Measurements from ENCODE around the gene HIF3A.

HIF3A gene

DNA sequence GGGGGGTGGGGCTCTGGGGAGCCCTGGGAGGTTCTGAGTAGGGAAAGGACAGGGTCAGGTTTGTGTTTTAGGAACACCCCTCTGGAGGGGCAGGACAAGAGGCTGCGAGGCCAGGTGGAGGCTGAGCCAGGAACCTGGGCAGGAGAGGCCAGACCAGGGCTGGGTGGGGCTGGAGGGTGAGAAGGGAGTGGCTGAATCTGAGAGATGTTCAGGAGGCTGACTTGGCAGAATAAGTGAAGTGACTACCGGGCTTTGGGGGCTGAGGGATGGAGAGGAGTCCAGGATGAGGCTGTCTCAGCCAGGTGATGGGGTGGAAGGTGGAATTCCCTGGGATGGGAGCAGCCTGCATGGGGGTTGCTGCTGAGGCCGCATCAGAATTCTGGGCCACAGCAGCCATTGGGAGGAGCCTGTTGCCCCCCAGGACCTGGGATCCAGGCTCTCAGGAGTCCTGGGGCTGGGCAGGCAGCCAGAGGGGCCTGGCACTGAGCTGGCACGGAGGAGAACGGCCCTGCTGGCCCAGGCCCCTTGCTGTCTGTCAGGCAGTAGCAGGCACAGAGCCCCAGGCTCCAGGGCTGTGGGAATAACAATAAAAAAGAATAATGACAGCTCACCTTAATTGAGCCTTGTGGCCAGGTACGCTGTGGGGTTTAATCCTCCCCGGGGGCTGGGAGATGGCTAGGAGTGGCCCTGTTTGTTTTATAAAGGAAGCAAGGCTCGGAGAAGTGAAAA is 53.4 kb downstream of the HIF3A start:
- peaks cover 45% of the 10 kb centered on the region for H3K36me3 Mint-ChIP-seq (ENCODE audit: low read depth)
- DNase-seq (ENCODE audit: low spot score), result no peak
- H3K27me3 Mint-ChIP-seq (ENCODE audit: low read depth), result no peaks in the 10 kb centered on the region
- H3K4me1 Mint-ChIP-seq (ENCODE audit: low read depth), result peaks cover 50% of the 10 kb centered on the region
- H3K27ac Mint-ChIP-seq, result peak overlapping the region; percentile 90
- H3K9me3 Mint-ChIP-seq, result no peaks in the 10 kb centered on the region
- peak overlapping the region; percentile 83 for H3K4me3 Mint-ChIP-seq

DNA sequence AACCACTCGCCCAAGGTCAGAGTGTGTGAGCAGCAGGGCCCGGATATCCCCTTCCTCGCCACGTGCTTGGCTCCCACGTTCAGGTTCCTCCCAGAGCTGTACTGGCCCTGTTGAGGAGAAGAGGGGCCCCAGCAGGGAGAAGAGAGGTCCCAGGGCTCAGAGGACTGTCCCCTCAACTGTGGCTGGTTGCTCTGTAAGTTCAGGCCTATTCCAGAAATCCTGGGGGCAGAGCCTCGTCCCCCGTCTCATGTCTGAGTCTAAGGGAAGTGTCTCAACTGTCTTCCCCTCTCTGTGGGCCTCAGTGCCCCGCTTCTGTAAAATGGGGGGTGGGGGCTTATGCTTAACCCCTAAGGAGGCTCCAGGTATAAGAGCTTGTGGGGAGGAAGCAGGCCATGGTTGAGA is 53.9 kb downstream of the HIF3A start:
- Mint-ChIP-seq H3K36me3 (ENCODE audit: low read depth) (peaks cover 50% of the 10 kb centered on the region), H3K27me3 (ENCODE audit: low read depth) (no peaks in the 10 kb centered on the region), H3K4me1 (ENCODE audit: low read depth) (peaks cover 52% of the 10 kb centered on the region), H3K9me3 (no peaks in the 10 kb centered on the region), H3K4me3 (peak overlapping the region; percentile 83), H3K27ac (peak overlapping the region; percentile 90)
- DNase-seq (ENCODE audit: low spot score), result no peak

DNA sequence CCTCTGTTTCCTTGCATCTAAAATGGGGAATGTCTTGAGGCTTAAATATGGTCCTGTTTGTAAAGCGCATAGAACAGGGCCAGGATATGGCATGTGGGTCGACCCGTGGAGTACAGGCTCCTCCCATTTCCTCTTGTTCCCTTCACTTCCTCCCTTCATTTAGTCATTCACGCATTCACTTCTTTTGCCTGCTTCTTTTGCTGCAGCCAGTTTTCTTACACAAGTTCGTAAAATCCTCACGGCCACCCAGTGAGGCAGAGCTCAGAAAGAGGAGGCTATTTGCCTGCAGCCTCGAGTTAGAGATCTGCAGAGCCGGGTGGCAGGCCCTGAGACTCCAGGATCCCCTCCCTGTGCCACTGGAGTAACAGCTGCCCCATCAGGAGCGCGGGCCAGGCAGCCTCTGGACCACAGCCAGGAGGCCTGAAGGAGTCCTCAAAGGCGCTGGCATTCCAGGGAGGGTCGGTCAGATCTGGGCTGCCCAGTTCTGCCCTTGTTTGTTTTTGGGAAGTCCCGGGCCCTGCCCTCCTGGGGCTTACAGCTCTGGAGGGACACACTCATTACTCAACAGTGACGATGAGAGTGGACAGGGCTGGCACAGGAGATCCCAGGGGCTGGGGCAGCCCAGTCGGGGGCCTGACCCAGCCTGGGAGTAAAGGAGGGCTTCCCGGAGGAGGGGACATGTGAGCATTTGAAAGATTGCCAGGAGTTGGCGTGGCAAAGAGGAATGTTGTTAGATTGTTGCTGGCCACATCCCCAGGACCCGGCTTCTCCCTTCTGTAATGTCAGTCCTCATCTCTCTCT is 54.6 kb downstream of the HIF3A start:
- peak; percentile 36 for DNase-seq (ENCODE audit: low spot score)
- Mint-ChIP-seq H3K27ac (peak overlapping the region; percentile 90), H3K9me3 (no peaks in the 10 kb centered on the region), H3K27me3 (ENCODE audit: low read depth) (no peaks in the 10 kb centered on the region), H3K36me3 (ENCODE audit: low read depth) (peaks cover 54% of the 10 kb centered on the region), H3K4me1 (ENCODE audit: low read depth) (peaks cover 49% of the 10 kb centered on the region), H3K4me3 (peak overlapping the region; percentile 83)

DNA sequence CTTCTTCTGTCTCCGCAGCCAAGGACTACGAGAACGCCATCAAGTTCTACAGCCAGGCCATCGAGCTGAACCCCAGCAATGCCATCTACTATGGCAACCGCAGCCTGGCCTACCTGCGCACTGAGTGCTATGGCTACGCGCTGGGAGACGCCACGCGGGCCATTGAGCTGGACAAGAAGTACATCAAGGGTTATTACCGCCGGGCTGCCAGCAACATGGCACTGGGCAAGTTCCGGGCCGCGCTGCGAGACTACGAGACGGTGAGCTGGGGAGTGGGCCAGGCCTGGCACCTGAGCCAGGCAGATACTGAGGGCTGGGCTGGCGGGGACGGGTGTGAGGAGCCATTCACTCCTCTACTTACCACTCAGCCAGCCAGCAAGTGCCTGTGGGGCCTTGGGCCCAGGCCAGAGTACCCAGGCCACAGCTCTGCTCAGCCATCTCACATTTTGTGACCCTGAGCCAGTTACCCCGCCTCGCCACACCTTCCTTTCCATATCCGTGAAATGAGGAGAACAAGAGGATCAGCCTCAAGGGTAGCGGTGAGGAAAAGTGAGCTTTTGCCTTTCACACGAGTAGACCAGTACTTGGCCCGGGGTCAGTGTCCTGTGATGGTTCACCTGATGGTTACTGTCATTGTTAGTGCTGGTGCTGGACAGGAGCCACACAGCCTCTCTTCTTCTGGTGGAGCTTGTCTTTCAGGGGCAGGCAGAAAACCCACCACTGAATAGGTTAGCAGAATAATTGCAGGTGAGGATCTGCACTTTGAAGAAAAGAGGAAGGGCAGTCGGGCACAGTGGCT is 57.1 kb downstream of the HIF3A start:
- peaks cover 61% of the 10 kb centered on the region for H3K36me3 Mint-ChIP-seq (ENCODE audit: low read depth)
- no peak overlapping the region for H3K4me3 Mint-ChIP-seq
- no peak for DNase-seq (ENCODE audit: low spot score)
- no peaks in the 10 kb centered on the region for H3K27me3 Mint-ChIP-seq (ENCODE audit: low read depth)
- peaks cover 41% of the 10 kb centered on the region for H3K4me1 Mint-ChIP-seq (ENCODE audit: low read depth)
- H3K27ac Mint-ChIP-seq, result no peak overlapping the region
- no peaks in the 10 kb centered on the region for H3K9me3 Mint-ChIP-seq

DNA sequence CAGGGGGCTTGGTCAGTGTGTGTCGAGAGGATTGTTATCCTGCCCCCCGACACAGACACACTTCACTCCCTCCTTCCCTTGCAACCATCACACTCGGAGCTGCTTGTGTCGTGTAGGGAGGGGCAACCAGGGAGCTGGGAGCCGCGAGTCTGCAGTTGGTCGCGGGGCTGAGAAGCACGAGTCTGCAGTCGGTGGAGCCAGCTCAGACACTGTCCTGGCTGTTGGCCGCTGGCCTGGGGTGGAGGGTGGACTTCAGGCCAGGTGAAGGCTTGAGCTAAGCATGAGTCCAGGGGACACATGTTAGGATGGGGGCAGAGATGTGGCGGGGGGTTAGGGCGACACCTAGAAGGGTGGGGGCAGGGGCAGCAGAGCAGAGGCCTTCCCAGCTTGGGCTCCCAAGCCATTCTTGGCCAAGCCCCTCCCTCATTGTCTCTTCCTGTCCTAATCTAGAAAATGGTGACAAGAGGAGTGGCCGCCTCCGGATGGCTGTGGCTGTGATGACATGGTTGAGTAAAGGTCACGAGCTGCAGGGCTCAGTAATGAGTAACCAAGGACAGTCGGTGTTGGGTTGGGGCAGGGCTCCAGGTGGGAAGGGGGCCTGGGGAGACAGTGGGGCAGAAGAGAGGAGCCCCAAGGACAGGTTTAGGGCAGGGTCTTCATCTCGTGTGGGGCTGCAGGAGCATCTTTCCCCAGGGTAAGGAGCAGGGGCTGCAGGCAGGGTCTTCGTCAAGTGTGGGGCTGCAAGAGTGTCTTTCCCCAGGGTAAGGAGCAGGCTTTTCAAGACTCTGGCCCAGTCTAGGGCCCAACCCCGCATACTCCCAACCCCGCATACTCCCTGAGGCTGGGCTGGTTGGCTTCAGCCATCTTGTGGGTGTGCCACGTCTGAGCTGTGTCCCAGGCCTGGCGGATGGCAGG is 58.6 kb downstream of the HIF3A start:
- Mint-ChIP-seq H3K4me1 (ENCODE audit: low read depth) (peaks cover 31% of the 10 kb centered on the region), H3K9me3 (no peaks in the 10 kb centered on the region), H3K36me3 (ENCODE audit: low read depth) (peaks cover 56% of the 10 kb centered on the region)

DNA sequence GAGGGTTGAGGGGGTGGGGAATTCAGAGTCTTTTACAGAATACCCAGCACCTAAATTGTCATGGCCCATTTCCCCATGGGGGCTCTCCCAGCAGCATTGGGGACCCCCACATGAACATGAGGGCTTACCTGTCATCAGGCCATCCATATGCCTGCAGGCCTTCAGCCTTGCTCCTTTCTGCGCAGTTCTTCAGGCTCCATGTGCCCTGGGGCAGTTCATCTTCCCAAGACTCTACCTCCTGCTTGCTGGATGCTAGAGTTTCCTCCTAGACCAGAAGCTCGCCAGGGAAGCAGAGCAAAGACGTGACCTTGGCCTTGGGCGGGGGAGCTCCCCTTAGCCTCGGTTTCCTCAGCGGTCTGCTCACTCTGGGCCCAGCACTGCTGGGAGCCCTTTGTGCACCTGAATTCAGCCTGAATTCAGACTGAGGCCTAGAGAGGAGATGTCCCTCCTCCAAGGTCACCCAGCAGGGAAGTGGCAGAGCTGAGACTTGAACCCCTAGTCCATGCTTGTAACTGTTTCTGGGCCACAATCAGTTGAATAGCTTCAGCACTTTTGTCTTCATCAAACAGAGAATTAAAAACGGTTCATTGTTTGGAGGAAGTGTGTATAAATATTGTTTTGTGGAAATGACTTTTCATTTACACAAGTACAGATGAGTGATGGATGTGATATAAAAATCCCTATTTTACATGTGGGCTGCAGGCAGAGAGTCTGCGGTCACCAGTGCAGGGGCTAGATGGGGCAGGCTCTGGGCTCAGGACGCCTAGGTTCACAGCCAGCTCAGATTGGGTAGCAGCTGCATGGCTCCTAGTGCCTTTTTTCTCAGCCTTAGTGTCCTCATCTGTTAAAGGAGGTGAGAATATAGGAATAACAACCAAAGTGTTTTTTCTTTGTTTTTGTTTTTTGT is 59.6 kb downstream of the HIF3A start:
- Mint-ChIP-seq H3K36me3 (ENCODE audit: low read depth) (peaks cover 56% of the 10 kb centered on the region), H3K4me1 (ENCODE audit: low read depth) (peaks cover 28% of the 10 kb centered on the region), H3K9me3 (no peaks in the 10 kb centered on the region), H3K27ac (no peak overlapping the region), H3K27me3 (ENCODE audit: low read depth) (no peaks in the 10 kb centered on the region), H3K4me3 (no peak overlapping the region)
- DNase-seq (ENCODE audit: low spot score), result no peak

More for the DNA sequence above, 58.6 kb downstream of the HIF3A start:
- no peak overlapping the region for H3K27ac Mint-ChIP-seq
- peak; percentile 69 for DNase-seq (ENCODE audit: low spot score)
- H3K27me3 Mint-ChIP-seq (ENCODE audit: low read depth), result no peaks in the 10 kb centered on the region
- peak overlapping the region; percentile 34 for H3K4me3 Mint-ChIP-seq

DNA sequence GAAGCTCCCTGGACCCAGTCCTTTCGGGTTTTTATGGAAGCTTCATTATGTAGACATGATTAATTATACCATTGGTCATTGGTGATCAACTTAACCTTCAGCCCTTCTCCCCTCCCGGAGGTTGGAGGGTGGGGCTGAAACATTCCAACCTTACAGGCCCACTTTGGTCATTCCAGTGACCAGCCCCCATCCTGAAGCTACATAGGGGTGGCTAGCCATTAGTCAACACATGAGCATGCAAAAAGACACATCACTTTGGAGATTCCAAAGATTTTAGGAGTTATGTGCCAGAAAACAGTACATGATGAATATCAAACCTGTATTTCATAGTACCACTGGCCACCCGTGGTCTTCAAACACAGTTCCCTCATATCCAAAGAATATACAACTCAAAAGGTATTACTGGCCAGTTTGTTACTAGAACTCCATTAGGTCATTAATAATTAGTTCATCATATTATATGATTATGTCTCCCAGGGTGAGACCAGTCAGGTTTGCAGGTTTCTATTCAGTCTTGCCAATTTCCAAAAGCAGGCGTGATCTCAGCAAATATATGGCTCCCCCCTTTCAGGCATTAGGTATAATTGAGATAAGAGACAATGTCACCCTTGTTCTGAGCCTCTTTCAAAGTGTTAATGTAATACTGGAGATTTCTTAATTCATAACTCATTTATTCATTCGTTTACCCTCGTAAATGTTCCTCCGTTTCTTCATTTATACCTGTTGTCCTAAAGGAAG is 61.2 kb downstream of the HIF3A start:
- Mint-ChIP-seq H3K4me3 (no peak overlapping the region), H3K4me1 (ENCODE audit: low read depth) (peaks cover 26% of the 10 kb centered on the region), H3K9me3 (no peaks in the 10 kb centered on the region), H3K36me3 (ENCODE audit: low read depth) (peaks cover 55% of the 10 kb centered on the region), H3K27ac (no peak overlapping the region), H3K27me3 (ENCODE audit: low read depth) (no peaks in the 10 kb centered on the region)
- DNase-seq (ENCODE audit: low spot score), result no peak

DNA sequence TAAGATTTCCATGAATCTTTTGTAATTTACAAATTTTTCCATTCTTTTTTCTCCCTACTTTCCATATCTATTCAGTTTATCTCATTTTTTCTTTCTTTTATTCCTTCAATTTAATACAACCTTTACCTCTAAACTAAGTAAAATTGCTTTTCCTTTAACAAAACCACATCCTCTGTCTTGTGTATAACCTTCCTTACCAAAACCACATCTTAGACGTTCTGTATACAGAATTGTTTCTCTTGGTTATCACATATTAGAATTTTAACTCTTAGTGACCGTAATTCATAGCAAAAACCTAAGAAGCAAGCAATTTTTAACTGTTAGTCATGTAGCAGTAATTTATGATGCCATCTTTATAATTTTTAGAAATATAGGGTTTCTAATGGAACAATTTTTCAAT is 65.1 kb downstream of the HIF3A start:
- peaks cover 44% of the 10 kb centered on the region for H3K36me3 Mint-ChIP-seq (ENCODE audit: low read depth)
- peaks cover 31% of the 10 kb centered on the region for H3K4me1 Mint-ChIP-seq (ENCODE audit: low read depth)
- H3K27ac Mint-ChIP-seq, result peak overlapping the region; percentile 83
- DNase-seq (ENCODE audit: low spot score), result no peak
- peak overlapping the region; percentile 72 for H3K4me3 Mint-ChIP-seq
- H3K9me3 Mint-ChIP-seq, result no peaks in the 10 kb centered on the region
- no peaks in the 10 kb centered on the region for H3K27me3 Mint-ChIP-seq (ENCODE audit: low read depth)

DNA sequence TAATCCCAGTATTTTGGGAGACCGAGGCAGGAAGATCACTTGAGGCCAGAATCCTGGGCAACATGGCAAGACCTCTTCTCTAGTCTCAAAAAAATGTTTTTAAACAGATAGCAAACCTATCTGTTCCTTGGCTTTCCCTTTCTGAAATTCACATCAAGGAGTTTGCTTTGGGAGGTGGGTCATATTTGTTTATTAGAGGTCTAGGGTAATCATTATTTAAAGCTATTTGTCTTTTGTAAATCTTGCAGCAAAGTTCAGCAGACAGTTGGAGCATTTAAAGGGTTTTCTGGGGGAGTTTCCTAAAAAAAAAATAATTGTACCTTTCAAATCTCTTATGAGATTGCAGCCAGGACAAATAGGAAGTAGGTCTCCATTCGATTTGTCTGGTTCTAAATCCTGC is 67.5 kb downstream of the HIF3A start:
- Mint-ChIP-seq H3K9me3 (no peaks in the 10 kb centered on the region), H3K27ac (no peak overlapping the region), H3K4me1 (ENCODE audit: low read depth) (peaks cover 21% of the 10 kb centered on the region), H3K4me3 (no peak overlapping the region), H3K36me3 (ENCODE audit: low read depth) (peaks cover 28% of the 10 kb centered on the region), H3K27me3 (ENCODE audit: low read depth) (no peaks in the 10 kb centered on the region)
- DNase-seq (ENCODE audit: low spot score), result no peak

DNA sequence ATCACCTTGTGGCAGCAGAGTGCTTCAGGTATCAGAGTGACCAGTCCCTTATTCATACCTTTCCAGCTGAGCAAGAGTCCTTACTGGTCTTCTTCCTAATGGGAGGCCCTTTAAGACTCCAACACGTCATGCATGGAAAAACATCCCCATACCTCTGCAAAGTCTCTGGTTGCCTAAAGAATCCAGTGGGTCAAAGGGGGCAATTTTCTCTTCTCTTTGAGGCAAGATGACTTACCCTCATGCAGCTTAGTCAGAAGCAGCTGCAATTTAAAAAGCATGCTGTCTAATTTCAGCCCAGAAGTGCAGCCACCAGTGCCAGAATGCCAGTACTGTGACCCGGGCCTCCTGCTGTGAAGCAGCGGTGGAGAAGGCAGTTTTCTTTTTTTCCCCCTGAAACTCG is 68.7 kb downstream of the HIF3A start:
- H3K36me3 Mint-ChIP-seq (ENCODE audit: low read depth), result peaks cover 25% of the 10 kb centered on the region
- DNase-seq (ENCODE audit: low spot score), result no peak
- H3K4me3 Mint-ChIP-seq, result no peak overlapping the region
- peaks cover 18% of the 10 kb centered on the region for H3K4me1 Mint-ChIP-seq (ENCODE audit: low read depth)
- H3K27me3 Mint-ChIP-seq (ENCODE audit: low read depth), result no peaks in the 10 kb centered on the region
- H3K27ac Mint-ChIP-seq, result no peak overlapping the region
- no peaks in the 10 kb centered on the region for H3K9me3 Mint-ChIP-seq

DNA sequence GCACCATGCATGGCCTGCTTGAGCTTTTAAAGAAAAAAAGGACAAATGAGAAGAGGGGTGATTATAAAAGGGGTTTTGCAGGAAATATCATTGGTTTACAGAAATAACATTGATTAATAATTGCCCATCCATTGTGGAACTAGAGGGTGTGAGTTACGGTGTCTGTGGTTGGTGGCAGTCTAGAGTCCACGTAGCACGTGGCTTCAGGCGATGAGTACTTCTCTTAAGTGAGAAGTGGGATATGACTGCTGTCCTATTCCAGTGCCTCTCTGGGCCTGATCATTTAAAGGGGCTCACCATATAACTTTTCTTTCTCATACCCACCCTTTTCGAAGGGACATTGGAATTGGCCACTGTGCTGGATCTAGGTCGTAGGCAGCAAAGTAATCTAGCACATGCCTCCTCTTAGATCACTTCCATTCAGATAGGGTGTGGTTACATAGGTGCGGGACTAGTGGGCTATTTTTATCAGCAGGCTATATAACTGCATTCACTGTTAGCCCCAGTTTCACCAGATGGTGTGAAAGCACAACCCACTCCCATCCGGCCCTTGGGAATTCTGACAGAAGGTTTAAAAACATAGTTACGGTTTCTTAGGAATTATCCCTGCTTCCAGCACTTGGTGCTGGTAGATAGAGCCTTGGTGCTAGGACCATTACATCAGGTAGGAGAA is 69.9 kb downstream of the HIF3A start:
- Mint-ChIP-seq H3K4me3 (no peak overlapping the region), H3K27ac (no peak overlapping the region), H3K9me3 (no peaks in the 10 kb centered on the region), H3K27me3 (ENCODE audit: low read depth) (no peaks in the 10 kb centered on the region), H3K4me1 (ENCODE audit: low read depth) (peaks cover 20% of the 10 kb centered on the region), H3K36me3 (ENCODE audit: low read depth) (peaks cover 24% of the 10 kb centered on the region)
- DNase-seq (ENCODE audit: low spot score), result no peak
